Measurements from ENCODE around the gene JCAD.

JCAD gene

DNA sequence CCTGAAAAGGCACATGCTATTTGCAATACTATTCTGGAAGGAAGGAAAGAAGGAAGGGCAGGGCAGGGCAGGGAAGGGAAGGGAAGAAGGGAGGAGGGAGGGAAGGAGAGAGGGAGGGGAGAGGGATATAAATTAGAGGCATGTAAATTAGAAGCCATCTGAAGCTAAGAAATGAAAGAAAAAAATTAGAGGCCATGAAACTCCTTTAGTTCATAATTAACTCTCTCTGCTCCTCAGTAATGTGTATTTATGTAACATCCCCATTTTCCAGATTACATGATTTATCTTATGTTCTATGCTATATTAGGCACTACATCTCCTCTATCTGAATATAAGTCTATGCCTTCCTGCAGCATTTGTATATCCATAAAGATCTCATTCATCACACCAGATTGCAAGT, 12.7 kb upstream of the JCAD start:
- DNase-seq: no peak

DNA sequence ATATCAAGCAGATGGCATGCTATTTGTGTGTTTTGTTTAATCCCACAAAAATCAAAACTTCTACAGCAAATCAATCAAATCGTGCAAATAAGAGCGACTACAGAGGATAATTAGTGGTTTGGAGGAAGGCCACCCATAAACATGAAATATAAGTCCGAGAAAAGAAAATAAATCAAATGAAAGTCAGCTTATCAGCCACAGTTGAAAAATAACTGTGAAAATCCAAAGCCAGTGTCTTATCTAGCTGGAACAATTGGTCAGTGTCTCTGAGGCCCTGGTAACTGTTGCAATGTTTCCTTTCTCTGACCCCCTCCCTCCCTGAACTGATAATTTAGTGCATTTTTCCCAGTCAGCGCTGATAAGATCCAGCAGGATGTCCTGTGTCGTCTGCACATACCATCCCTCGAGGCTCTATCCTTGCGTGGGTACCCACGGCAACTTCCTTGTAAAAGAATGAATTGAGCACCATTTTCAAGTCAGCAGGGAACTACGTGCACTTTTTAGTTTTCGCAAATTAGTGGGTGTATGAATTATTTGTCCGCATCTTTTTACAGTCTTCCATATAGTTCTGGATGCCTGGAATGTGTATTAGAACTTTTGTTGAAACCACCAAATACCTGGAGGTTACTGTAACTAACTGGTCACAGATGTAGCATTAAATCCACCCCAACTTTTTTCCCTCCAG, 10.8 kb upstream of the JCAD start:
- no peak for DNase-seq

DNA sequence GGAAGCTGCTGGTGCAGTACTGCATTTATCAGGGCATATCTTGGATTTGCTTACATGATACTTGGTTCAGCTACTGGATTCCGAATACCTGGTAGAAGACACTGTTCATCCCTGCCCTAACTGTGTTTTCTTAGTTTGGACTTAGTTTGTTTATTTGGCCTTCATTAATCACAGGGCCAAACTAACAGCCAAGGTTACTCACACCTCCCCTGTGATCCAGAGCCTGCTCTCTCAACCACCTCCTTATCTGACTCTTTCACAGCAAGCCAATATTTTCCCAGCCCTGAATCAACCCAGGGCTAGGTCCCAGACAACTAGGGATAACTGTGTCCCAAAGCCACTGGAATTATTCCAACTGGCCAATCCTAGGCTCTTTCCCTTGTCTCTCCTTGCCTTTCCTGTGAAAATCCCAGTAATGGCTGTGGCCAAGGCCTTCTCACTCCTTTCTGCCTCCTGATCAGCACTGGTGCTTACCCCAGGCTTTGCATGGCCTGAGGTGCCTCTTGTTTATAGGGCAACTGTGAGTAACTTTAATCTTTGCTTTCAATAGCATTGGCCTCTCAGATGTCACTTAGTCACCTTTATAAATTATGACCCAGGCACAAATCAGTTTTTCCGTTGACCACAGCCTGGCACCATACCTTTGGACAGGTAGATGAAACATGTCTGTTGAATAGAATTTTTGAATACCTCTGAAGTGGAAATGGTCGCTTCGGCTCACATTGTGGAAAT, 9.3 kb upstream of the JCAD start:
- DNase-seq: no peak

DNA sequence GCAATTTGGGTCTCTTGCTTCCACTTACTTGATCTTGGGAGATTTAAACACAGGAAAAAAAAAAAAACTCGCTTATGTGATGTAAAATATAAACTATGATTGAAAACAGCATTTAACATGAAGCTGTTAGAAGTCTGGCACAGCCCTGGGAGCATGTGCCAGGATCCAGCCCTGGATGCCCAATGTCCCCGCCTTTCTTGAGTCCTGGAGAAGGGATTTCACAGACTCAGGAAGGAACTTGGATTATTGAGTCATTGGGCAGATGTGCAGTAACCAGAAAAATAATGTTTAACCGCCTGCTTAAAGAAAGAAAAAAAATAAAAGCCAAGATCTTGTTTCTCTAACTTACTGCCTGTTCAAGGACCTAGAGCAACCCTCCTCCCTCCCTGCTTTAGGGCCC, 3.7 kb upstream of the JCAD start:
- no peak for DNase-seq

DNA sequence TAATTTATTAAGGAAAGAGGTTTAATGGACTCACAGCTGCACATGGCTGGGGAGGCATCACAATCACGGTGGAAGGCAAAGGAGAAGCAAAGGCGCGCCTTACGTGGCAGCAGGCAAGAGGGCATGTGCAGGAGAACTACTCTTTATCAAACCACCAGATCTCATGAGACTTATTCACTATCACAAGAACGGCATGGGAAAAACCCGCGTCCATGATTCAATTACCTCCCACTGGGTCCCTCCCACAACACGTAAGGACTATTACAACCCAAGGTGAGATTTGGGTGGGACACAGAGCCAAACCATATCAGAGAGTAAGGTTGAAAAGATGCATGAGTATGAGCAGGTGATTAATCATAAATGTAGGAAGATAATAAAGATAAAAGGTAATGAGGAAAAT, 3.2 kb upstream of the JCAD start:
- DNase-seq: no peak

DNA sequence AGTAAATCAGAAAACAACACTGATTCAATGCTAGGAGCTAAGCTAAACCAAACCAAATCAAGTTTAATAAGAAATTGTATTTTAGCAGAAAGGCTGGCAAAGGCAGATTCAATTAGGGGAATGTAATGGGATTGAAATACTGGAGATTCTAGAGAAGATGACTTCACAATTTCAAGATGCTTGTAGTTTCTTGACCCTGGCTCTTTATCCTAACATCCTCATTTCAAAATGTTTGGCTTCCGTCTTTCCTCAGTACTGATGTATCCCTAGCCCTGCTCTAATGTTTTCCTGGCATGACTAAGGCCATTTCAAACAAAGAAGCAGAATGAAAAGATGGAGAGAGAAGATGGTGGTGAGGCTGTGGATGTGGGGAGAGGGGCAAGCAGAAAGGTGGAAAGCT, 2.7 kb upstream of the JCAD start:
- no peak for DNase-seq

DNA sequence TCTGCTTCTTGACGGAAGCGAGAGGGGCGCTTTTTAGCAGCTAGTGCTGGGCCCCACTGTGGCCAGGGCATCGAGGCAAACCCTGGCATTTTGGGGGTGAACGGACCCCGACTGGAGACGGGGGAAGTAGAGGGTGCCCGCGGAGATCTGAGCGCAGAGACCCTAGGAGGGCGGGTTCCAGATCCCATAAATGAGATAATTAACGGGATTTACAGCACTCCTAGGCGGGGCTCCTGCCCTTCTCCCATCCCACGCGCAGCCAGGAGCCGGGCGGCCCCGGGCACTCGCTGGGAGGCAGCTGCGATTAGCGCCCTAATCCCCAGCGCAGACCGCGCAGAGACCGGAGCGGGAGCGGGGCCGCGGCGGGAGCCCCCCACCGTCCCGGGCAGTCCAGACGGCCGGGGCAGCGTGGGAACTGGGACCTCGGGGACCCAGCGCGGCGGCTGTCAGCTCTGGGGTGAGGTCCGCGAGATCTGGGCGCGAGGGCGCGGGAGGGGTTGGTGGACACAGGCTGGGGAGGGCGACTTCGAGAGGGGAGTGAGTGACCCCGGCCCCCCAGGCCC, 735 bp downstream of the JCAD start:
- peak; percentile 76 for DNase-seq

DNA sequence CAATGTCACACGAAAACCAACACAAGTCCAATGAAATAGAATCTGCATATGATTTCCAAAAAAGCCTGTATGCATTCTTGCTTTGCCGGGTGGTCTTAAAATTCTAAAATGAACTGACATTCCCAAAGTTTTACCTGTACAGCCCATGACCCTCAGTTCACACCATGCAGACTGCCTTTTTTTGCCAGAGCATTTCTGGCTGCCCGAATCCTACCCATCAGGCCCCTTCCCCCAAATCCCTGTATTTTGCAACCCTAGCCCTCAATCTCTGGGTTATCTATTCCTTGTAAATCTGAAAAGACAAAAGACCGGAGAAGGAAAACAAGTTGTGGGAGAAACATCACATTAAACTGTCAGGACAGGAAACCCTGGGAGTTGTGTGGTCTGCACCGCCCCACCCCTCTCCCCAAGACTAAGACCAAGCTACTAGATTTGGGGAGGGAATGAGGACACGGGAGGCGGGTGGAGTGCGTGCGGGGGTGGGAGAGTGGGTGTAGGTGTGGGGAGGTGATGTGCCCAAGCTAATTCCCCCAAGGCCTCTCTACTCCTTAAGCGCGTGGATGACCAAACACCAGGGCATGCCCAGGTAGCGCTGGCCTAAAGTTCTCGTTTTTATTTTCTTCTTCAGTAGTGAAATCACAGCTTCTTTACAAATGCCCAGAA, 1.4 kb downstream of the JCAD start:
- no peak for DNase-seq

DNA sequence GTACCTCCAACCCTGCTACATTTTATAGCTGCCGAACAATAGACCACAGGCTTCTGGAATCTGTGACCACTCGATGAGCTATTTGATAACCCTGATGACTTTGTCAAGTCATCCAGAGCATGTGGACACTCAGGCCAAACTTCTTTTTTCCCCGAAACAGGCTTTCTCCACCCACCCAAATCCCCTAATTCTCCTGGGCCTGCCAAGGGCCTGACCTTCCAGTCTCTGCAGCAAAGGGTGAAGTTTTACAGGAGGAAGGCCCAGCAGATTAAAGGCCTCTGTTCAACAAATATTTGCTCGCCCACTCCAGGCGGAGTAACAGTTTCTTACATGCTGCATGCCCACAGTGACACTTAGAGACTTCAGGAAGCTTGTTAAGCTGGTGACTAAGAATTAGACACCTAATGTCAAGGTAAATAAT, 2.0 kb downstream of the JCAD start:
- DNase-seq: no peak

DNA sequence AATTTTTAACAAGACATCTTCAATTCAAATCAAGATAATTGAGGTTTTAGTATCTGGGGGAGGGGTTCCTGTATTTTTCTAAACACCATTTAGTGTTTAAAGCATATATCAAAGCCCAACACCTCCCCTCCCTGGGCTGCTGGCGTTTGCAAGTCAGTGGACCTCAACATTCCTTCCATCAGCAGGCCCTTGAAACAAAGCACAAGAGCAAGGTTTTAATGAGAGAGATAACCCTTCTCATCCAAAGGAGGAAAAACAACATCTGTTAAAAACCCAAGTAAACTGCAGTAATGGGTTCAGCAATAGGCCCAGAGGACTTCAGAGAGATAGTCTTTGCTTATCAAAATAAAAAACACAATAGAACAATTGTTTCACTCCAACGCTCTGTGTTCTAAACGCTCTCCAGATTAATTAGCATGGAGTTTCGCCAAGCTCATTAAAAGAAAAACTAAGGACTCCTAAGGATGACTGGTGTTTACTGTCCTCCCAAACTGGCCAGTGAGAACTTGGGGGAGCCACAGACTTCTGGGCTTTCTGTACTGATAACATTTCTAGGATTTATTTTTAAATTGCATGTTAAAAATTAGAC, 2.5 kb downstream of the JCAD start:
- peak; percentile 37 for DNase-seq

DNA sequence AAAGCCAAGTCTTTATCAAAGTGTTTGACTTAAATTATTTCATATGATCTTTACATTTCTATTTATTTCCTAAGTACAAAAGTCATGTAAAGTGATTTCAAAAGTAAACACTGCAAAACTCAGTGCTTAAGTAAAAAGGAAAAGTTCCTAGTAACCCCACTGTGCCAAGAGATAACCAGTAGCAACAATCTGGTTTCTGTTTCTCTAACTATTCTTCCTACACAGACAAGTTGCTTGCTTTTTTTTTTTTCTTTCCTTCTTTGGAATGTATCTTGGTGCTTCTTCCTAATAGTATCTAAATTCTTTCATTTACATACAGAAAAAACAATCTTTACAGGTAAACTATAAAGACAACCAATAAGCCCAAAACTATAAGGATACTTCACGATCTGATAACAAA, 3.1 kb downstream of the JCAD start:
- no peak for DNase-seq

DNA sequence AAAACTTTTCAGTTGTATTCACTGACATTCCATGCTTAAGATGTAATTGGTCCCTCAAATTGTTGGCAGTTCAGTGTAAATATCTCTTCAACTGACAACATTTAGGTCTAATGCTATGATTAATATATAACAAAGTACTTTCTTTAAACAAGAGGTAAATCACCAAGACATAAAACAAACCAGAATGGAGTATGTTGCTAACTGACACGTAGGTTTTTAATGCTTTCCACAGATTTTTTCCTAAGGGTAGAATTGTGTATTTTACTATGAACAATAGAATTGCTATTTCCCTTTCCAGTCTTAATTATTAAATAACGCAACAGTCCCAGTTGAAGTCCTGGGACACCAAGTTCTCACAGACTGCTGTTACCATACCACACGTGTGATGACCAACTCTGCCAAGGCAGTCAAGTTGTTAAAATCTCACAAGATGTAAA, 4.1 kb downstream of the JCAD start:
- DNase-seq: no peak

DNA sequence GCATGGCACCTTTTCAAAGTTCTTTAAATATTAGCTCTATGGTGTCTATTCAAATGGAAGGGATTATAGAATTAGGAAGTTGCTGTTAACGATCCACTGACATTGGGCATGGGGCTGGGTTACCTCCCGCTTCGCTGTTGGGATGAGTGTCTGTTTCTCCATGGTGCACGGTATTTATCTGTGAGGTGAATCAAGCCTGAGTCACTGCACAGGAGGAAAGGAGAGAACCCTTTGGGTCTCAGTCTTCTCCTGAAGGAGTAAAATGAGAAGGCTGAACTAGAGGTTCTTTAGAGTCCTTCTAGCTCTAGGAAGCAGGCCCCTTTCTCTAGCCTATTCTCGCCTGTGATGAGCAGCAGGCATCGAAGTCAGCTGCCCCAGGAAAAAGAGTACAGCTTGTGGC, 7.3 kb downstream of the JCAD start:
- no peak for DNase-seq

DNA sequence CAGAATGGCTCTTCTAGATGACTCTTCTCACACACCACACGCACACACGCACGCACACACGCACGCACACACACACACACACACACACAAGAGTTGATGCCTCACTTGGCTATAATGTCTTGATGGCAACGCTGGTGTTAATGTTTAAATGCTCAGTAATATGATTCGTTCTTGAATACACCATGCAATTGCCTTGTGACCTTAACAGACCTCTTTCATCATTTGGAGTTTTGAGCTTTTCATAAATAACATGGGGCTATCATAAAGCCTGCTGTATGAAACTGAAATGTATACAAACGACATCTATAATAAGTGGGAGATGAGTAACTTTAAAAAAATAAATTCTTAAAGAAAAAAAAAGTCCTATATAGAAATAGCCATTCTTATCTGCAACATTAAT, 8.2 kb downstream of the JCAD start:
- DNase-seq: no peak

DNA sequence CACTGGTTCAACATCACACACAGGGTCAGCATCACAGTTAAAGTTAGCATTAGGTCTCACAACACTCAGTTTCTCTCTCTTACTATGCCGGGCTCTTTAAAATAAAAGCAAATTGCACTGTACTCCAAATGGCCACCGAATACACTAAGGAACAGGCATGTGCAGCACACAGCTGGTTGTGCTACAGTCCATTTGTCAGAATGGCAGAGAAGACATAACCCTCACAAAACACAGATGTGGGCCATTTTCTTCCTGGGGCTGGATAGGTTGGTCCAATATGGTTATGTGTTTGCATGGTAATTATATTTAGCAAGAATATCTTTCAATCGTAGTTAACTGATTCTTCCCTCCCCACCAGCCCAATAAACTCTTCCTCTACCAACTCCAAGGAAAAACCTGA, 9.0 kb downstream of the JCAD start:
- no peak for DNase-seq

DNA sequence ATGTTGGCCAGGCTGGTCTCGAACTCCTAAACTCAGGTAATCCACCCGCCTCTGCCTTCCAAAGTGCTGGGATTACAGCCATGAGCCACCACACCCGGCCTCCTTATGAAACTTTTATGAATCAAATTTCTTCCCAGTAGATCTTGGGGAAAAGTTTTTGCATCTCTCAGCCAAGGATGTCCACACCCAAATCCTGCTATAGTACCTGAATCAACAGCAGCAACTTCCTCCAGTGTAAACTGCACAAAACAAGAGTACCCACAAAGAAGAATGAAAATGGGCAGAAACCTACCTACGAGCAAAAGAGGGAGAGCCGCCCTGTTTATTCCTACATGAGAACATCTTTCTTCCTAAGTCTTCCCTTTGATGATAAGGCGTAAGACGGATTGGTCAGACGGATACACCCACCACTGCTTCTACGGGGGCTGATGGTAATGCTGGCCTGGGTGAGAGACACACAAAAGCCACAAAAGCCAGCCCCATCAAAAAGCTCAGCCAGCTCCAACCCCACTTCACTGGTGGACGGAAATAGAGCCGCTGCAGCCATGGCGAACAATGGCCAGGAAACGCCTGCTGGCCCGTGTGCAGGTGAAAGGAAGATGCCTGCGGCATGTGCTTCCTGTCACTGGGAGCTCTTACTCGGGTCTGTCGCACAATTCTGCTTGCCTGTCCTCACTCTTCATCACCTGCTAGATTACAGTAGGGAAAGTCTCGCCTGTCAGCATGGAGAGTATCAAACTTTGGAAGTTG, 10.4 kb downstream of the JCAD start:
- DNase-seq: no peak

DNA sequence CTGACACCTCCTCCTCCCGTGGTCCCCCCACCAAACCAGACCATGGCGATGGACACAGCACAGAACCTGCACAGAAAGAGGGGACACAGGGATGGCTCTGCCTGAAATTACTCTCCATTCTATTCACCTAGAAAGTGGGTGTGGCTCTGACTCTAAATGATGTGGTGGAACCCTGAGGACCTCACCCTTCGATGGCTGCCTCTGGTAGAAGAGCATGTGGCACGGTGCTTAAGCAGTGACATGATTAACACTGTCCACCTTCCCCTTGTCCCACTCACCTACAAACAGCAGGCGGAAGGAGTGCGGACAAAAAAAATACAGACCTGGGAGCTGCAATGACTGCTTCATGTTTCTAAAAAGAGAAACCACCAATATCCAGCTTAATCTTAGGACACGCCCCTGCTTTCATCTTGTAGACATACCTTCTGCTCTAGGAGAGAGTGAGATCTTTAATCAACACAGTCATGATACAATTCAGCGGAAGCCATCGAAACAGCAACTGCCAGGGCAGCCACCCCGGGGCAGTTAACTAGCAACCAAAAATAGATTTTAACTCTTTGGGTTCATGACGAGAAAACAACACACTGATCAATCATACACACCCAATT, 11.4 kb downstream of the JCAD start:
- DNase-seq: no peak

DNA sequence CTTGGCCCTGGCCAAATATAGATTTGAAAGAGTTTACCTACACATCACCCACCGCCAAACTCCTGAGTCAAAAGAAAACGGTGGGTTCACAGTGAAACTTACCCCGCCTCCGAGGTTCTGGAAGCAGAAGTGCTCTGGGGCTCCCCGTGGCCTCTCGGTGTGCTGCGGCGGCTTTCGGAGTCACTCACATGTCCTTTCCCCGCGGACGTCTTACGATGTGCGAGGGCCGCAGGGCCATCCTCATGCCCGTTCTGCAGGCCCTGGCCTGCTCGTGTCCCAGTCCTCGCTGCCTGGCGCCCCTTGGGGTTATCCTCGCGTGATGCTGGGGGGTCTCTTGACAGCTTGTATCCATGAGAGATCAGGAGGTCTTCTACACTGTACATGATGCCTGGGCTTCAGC, 12.0 kb downstream of the JCAD start:
- DNase-seq: no peak

DNA sequence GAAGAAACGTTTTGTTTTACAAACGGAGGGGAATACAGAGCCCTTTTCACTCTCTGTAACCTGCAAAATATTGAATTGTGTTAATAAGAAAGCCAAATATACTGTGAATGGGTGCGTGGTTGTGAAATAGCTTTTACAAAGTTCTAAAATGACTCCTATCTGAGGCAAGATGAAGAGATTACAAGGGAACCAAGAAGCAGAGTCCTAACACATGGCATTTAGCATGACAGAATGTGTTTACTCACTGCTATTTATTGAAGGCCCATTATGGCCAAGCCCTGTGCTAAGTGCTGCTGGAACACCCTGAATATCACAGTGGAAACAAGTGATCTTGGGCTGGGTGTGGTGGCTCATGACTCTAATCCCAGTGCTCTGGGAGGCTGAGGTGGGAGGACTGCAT, 12.9 kb downstream of the JCAD start:
- DNase-seq: no peak

DNA sequence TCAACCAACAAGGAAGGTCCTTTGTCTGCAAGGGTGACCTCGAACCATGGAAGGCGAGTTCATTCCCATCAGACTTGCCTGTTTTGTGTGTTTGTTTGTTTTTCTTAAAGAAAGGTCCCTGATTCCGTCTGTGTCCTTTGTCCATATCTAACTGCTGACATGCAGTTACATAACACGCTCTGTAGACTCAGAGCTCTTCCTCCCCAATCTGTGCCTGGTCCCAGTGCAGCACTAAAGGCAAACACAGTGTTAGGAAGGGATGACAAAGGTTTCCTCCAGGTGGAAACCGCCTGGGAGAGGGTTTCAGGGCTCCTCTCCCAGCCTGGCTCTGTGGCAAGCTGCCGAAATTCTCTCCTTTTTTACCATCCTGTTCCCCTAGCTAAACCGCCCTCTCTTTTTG, 13.4 kb downstream of the JCAD start:
- no peak for DNase-seq

DNA sequence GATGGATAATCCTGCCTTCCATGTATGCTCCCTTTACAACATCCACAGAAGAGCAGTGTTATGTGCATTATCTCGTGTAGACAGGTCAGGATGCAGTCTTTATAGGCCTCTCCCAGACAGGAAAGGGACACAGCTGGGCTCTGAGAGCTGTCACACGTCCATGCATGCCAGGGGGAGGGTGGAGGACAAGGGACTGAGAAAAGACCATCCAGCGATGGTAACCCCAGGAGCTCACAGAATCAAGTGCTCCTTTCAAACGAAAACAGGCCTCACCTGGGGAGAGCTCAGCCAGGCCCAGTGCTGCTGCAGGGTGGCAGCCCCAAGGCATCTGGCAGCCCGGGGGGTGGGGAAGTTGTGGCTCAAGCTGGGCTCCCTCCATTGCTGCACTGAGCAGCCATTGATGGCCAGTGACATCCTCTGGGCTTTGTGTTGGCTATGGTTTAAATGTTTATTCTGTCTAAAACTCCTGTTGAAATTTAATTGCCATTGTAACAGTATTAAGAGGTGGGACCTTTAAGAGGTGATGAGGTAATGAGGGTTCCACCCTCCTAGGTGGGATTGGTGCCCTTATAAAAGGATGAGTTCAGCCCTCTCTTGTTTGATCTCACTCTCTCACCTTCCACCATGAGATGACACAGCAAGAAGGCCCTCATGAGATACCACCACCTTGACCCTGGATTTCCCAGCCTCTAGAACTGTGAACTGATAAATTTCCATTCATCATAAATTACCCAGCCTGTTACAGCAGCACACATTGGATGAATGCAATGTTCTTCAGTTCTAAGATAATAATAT, 15.7 kb downstream of the JCAD start:
- DNase-seq: no peak

DNA sequence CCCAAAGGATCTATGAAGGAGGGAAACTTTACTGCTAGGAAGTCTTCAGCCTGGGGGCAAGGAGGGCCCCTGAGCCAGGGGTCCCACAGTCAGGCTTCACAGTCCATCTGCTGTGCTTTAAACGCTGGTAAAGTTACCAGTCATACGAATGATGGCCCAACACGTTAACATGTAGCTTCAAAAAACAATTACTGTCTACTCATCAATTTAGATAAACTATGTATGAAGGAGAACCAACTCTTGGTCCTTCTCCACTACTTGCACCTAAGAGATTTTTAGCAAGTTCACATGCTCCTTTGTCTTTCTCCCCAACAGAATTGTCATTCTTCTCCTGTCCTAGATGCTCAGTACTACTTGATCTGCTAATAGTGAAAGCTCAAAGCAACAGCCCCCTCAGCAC, 16.6 kb downstream of the JCAD start:
- no peak for DNase-seq

Data from retina (tissue), 1 donor.